HG02973 (cell line): ENCODE measurements around the gene CXADR.
"Not testable (repeated sequence)": the region's sequence is repeated elsewhere in the genome, so short reads cannot be mapped to it uniquely, and the experiment has no call there.

Experiments used
- ATAC-seq: cut with Tn5 transposase; IDR thresholded peaks from one replicate; pipeline ENCODE4 v1.9.1; 2021; ENCODE audit warnings: moderate library complexity; ENCODE audit not compliant: unreplicated experiment

CXADR gene

DNA sequence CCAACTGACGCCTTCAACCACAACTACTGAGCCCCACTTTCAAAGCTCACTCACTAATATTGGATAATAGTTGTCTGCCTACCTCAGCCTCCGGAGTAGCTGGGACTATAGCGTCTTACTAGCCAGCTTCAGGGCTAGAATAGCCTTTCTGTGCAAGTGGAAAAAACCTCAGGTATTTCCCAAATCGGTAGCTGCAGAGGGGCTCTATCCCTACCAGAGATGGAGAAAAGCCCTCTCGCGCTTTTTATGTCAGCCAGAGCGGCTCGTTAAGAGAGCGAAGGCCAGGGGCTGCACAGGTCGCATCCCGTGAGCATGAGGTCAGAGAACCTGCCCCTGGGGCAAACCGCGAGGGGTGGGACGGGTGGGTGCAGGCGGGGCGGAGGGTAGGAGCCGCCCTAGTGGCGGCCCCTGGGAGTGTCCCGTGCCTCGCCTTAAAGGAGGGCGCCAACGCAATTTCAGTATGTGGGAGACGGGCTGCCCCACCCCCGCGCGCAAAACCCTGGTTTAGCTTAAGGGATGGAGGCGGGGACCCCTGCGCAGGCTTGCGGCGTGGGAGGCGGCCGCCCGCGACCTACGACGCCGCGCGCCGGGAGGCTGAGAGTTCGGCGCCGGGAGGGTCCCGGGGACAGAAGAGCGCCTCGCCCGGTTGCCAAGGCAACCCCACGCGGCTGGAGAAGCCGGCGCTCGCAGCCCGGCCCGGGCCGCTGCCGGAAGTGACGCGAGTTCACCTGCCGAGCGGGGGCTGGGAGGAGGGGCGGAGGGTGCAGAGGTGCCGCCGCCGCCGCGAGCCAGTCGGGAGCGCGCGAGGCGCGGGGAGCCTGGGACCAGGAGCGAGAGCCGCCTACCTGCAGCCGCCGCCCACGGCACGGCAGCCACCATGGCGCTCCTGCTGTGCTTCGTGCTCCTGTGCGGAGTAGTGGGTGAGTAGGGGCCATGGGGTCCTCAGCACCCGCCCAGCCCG is at the start of gene CXADR:
CXADR (plus strand) TSS at position 791 of the 961 bp plus-strand sequence; CDS start at position 878, 87 bp downstream.
- ATAC-seq = peak; percentile 82

DNA sequence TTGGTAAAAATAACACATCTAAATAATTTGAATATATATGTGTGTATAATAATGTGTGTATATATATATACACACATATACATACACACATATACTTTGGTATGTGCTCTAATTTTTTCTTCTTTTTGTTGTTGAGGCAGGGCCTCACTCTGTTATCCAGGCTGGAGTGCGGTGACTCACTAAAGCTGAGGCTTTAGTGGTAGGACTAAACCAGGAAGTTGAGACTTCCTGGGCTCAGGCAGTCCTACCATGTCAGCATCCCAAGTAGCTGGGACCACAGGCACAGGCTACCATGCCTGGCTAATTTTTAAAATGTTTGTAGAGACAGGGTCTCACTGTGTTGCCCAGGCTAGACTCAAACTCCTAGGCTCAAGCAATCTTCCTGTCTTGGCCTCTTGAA is 46.7 kb upstream of the CXADR start:
- no peak for ATAC-seq

GRCh38 chr21:17467392-17467791 is 45.5 kb upstream of the CXADR start:
- no peak for ATAC-seq

DNA sequence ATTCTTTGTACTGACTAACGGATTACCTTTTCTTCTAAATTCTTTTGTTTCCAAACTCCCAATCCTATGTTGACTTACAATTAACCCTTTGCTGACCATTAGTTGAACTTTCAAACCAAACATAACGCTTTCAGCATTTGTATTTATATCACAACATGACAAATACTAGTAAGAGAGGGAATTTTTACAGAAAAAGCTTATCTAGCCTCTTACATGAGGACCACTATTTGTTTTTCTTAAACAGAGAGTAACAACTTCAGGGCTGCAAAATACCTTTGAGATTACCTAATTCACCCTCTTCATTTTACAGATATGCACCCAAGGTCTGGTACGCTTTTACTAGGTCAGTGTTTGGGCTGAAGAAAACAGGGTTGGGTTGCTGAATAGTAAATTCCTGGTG is 45.0 kb upstream of the CXADR start:
- no peak for ATAC-seq

DNA sequence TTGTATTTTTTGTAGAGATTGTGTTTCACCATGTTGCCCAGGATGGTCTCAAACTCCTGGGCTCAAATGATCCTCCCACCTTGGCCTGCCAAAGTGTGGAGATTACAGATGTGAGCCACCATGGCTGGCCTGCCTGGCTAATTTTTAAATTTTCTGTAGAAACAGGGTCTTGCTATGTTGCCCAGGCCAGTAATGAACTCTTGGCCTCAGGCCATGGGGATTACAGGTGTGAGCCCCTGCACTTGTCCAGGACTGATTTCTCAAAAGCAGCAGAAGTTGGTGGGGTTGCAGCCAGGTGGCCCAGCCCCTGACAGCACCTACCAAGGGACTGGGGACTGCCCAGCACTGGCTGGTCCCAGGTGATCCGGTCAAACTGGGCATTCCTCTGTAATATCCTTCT is 44.1 kb upstream of the CXADR start:
- no peak for ATAC-seq

DNA sequence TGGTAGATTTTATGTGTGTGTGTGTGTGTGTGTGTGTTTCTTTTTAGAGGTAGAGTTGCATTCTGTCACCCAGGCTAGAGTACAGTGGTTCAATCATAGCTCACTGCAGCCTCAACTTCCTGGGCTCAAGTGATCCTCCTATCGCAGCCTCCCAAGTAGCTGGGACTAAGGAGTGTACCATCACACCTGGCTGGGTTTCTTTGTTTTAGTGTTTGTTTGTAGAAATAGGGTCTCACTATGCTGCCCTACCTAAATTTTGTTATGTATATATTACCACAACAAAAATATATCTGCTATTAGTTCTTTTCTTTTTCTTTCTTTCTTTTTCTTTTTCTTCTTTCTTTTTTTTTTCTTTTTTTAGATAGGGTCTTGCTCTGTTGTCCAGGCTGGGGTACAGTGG is 43.1 kb upstream of the CXADR start:
- no peak for ATAC-seq

DNA sequence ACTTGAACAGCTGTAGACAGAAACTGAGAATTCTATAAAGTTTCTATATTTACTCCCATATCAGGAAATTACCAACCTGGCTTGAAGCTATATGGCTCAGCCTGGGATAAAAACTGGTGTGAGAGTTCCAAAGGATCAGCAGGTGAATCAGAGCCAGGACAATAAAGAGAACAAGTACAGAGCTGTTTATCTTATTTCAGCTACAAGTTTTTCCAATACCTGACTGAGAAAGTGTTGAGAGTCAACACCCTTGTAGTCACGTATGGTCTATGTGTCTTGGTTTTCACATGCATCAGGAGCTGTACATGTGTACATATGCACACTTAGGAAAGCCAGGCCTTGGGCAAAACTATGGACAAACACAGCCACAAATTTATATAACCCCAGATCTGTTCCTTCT is 40.7 kb upstream of the CXADR start:
- ATAC-seq = no peak

DNA sequence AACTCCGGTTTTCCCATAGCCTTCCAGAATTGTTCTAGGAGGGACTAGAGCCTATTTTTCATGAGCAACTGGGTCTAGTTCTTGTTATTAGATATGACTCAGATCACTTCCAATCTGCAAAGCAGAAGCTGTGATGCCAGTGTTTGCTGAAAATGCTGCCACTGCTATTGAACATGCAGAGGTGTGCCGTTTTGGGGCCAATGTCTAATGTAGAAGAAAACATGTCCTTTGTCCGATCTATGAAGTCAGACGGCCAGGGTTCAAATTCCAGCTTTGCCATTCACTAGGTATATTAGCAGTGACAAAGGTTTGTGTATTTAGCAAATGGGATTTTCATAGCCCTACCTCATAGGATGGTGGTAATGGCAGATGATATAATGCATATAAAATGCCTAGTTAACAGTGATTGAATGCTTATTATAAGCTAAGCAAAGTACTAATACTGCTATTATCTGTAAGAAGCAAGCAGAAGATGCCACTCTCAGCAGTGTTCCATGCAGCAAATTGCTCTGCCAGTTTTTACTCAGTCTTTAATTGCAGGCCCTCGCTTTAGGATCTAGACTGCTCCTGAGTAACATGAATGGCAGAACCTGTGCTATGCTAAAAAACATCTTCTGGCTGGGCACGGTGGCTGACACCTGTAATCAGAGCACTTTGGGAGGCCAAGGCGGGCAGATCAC is 40.1 kb upstream of the CXADR start:
- ATAC-seq = no peak

GRCh38 chr21:17476006-17476405 is 36.8 kb upstream of the CXADR start:
- ATAC-seq = no peak

DNA sequence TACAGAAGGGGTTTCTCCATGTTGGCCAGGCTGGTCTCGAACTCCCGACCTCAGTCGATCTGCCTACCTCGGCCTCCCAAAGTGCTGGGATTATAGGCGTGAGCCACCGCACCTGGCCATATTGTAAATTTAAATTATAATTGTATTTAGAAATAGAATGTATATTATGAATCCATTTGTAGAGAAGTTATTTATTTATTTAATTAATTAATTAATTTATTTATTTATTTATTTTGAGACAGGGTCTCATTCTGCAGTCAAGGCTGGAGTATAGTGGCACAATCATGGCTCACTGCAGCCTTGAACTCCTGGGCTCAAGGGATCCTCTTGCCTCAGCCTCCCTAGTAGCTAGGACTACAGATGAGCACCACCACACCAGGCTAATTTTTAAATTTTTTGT is 34.7 kb upstream of the CXADR start:
- ATAC-seq = not testable (repeated sequence)

GRCh38 chr21:17479606-17480005 is 33.2 kb upstream of the CXADR start:
- ATAC-seq = no peak

DNA sequence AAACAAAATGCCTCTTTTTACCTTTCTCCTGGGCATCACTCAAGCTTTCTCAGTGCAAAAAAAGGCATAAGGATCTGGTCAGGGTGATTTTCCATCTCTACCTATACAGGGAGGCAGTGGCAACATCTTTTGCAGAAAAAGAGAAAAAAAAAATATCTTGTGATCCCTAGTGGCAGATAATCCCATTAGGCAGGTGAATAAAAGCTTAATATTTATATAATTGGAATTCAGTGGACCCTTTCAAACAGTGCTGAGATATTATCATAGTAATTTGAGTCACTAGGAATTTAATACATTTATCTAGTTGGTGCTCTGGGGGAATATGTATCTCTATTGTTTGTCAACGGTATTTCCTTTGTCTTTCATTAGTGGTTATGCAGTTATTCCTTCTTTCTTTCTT is 29.9 kb upstream of the CXADR start:
- no peak for ATAC-seq

DNA sequence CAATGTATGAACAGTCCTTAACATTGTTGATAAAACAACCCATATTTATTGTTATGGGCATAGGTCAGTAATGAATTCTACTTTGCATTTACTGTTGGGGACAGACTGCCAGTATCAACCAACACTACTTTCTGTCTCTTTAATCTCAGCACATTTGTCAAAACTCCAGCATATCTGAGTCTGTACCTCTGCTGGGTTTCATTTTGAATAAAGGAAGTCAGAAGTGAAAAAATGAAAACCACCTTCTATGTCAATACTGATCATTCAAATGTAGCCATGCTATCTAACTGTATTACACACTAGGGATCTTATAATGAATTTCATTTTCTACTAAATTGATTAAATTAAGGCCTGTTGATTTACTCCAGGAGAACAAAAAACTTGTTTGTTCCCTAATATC is 24.2 kb upstream of the CXADR start:
- no peak for ATAC-seq

DNA sequence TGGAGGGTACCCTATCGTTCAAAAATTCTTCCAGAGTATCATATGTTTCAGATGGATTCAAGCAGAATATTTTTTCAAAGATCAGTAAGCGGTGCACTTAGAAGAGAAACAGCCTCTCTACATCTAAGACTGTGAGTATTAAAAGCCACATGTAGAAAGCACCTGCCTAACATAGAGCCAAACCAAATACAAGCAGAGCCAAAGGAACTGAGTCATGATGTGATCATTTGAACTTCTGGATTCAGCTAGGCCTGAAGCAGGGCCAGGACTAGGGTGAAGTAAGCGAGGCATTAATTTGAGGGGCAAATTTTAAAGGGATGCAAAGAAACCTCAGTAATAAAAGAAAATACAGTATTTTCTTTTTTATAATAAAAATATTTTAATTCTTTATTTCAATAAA is 23.3 kb upstream of the CXADR start:
- not testable (repeated sequence) for ATAC-seq

GRCh38 chr21:17491716-17492414 is 21.0 kb upstream of the CXADR start:
- ATAC-seq = no peak

DNA sequence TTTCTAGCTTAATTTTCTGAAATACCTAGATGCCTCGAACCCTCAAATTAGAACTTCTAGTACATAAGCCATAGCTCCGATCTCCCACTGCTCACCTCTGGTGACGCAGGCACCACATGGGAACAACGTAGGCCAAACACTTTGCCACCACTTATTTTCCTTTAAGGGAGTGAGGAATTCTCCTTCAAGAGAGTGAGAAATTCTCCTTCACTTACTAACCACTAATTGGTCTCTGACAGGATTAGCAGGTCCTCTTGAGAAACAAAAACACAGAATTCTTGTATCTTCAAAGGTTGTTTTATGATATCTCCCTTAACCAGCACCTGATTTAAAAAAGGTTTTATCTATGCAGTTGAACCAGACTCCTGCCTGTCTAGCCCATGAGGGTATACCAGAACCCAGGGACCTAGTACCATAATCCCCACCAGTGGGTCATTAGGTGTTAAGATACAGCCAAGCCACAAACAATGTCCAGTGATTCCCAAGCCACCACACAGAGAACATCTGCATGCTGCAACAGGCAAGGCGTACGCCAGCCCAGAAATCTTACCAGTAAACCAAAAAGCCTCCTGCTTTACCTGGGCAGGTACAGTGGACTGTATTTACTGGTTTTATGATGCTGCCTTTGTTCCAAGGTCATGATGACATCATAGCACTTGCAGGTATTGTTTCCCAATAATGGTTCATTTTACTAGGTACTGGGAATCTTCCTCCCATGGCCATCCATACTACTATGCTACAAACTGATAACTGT is 20.3 kb upstream of the CXADR start:
- no peak for ATAC-seq

- ATAC-seq = no peak
These were observed 18.8 kb upstream of the CXADR start for GRCh38 chr21:17494051-17494450.

GRCh38 chr21:17495680-17496079 is 17.2 kb upstream of the CXADR start:
- no peak for ATAC-seq

DNA sequence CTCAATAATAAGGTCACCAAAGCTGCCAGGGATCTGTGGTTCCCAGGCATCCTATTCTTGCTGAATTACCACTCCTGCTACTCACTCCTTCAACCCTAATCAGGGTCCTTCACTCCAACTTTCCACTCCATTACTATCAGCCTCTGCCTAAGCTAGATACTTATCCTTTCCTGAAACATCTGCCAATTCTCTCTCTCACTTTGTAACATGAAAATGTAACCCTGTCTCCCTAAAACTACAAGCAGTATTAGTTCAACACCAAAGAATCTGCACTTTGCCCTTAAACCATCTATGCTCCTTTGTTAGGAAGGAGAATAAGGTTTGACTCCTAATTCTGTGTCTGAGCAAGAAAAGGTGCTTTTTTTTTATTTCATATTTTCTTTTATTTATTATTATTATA is 15.5 kb upstream of the CXADR start:
- ATAC-seq = no peak

DNA sequence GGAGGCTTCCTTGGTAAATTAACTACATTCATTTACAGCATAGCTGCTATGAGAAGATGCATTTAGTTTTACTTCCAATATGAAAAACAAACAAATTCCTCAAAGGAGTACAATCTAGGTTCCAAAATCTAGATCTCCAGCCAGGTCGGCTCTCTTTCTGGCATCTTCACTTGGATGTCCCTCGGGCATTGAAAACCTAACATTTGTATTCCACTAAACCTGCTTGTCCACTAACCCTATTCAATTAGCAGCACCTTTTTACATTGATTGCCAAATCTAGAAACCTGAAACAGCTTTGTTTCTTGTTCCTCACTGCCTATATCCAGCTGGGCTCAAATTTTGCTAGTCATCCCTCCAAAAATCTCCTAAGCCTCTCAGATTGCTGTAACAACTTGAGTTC is 14.3 kb upstream of the CXADR start:
- ATAC-seq = no peak
